Stimulated activated naive CD8-positive, alpha-beta T cell treated with anti-CD3 and anti-CD28 coated beads, Interleukin-15, Interleukin-2, amounts not matched to agents 100 ng/mL and 50 ng/mL, for 24 hours (primary cell): ENCODE measurements around the gene ZFHX3.

Source experiments
- H3K27ac Mint-ChIP-seq: one replicate; pipeline ENCODE4 v1.8.0; 2021; ENCODE audit warnings: mild to moderate bottlenecking, mixed read lengths
- H3K27me3 Mint-ChIP-seq: one replicate; pipeline ENCODE4 v1.8.0; 2021; ENCODE audit warnings: mixed read lengths
- H3K36me3 Mint-ChIP-seq: one replicate; pipeline ENCODE4 v1.8.0; 2021; ENCODE audit warnings: low read depth, mixed read lengths
- H3K4me1 Mint-ChIP-seq: one replicate; pipeline ENCODE4 v1.8.0; 2021; ENCODE audit warnings: low read depth, mixed read lengths
- H3K4me3 Mint-ChIP-seq: one replicate; pipeline ENCODE4 v1.8.0; 2021; ENCODE audit warnings: mild to moderate bottlenecking, mixed read lengths
- H3K9me3 Mint-ChIP-seq: one replicate; pipeline ENCODE4 v1.8.0; 2021; ENCODE audit warnings: mixed read lengths

ZFHX3 gene

DNA sequence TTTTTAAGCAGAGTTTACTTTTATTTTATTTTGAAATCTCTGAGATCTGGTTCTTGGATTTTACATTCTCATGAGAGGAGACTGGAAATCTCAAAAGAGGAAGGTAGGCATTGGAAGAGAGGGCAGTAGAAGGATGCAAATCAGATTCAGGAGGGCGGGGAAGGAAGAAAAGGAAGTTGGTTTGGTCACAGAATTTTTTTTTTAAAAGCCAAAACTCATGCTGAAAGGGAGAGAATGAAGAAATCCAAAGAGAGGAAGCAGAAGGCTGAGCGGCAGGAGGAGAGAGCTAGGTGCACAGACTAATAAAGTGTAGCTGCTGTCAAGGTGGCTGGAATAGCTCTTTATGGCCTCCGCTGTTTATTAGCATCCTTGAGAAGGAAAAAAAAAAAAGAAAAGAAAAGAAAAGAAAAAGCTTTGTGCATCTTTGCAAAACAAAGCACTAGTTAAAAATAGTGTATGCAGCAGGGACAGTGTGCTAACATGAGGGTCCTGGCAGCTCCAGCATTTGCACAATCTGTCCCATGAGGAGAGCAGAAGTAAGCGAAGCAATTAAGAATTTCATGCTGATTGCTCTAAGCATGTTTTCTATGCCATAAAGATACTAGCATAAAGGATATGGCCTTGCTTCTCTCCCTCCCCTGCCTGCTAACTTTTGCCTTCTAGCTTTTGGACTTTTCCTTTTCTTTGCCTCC lies 194.2 kb downstream of the ZFHX3 start:
- no peaks in the 10 kb centered on the region for H3K9me3 Mint-ChIP-seq
- H3K27me3 Mint-ChIP-seq, result no peaks in the 10 kb centered on the region
- no peak overlapping the region for H3K4me3 Mint-ChIP-seq

DNA sequence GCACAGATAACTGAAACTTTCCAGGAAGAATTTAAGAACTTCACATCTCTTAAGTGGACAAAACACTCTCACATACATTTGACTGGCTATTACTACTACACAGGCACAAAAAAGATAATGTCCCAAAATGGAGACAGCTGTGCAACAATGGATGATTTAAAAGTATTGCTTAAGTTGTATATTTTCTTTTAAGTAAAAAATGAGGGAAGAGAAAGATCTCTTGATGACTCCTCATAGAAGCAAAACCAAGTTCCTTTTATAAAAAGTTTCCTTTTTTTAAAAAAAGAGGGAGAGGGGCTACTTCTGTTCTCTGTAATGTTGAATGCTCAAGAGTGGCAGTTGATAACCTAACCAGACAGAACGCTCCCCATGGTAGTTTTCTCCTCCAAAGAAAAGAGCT lies 195.5 kb downstream of the ZFHX3 start:
- Mint-ChIP-seq H3K9me3 (no peaks in the 10 kb centered on the region), H3K4me1 (peaks cover 5% of the 10 kb centered on the region), H3K4me3 (no peak overlapping the region), H3K27ac (no peak overlapping the region), H3K27me3 (no peaks in the 10 kb centered on the region), H3K36me3 (no peaks in the 10 kb centered on the region)

More for the DNA sequence above, 194.2 kb downstream of the ZFHX3 start:
- Mint-ChIP-seq H3K4me1 (peaks cover 5% of the 10 kb centered on the region), H3K27ac (no peak overlapping the region), H3K36me3 (no peaks in the 10 kb centered on the region)

DNA sequence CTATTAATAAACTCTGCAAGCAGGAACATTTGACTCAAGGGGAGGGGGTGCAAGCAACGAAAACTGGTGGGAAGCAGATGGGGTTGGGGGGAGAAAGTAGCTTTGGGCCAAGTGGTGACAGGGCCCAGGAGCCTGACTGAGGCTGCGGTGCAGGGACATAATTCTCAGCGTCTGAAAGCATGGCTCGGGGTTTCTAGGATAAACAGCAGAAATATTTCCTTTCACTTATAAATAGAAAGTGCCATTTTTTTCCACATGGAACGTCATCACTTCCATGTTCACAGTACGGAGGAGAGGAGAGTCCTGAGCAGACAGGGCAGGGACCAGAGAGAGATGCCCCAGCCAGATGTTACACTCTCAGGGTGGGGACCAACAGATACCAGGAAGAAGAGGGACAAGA lies 197.1 kb downstream of the ZFHX3 start:
- Mint-ChIP-seq H3K27me3 (no peaks in the 10 kb centered on the region), H3K4me3 (no peak overlapping the region), H3K36me3 (no peaks in the 10 kb centered on the region), H3K9me3 (no peaks in the 10 kb centered on the region), H3K4me1 (peaks cover 5% of the 10 kb centered on the region), H3K27ac (no peak overlapping the region)

DNA sequence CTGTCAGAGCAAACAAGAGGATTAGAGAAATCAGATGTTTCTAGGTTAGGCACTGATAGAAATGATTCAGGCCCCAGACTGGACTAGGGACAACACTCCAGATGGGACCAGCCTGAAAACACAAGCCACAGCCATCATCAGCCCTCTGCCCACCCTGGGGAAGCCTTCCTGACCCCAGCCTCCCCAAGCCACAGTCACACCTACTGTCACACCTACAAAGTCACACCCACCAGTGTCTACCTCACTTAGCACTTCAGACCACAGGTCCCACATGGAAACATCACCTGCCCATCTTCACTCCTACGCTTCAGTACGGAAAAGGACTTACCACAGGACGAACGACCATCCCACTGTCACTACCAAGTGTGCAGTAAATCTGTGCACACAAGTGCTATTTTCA lies 197.9 kb downstream of the ZFHX3 start:
- Mint-ChIP-seq H3K27me3 (peaks cover 4% of the 10 kb centered on the region), H3K36me3 (no peaks in the 10 kb centered on the region), H3K4me1 (peaks cover 9% of the 10 kb centered on the region), H3K27ac (no peak overlapping the region), H3K9me3 (no peaks in the 10 kb centered on the region), H3K4me3 (no peak overlapping the region)

DNA sequence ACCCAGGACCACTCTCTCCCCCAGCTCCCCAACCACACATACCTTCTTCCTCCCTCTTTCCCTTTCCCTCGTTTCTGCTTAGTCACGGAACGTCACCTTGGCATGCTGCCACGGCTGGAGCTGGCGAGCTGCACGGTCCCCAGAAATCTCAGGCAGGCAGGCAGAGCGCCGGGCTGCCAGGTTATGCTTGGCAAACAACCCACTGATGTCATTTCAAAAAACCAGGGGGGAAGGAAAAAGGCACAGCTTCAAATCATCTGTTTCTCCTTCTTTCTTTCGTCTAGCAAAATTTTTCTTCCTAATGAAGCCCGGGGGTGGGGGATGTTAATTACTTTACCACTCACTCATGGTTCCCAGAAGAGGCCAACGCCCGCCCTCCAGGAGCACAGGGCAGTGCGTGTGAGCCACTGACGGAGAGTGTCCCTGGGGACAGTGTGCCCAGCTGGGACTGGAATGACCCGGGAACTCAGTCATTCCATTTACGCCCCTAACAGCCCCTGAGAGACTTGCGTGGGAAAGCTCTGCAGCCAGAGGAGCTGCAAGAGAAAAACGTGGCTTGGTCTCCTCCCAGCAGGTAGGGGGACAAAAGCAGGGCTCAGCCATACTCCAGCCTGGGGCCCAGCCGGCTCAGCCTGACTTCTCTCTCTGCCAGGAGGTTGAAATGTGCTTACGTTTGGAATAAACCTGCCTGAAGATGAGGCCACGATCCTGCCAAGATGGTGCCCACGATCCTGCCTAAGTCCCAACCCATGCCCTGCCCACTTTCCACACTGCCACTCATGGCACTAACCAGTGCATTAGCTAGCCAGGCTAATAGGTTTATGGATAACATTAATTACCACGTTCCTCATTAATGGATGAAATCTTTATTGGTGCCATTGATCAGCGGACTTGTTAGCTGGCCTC lies 198.9 kb downstream of the ZFHX3 start:
- H3K4me1 Mint-ChIP-seq, result peaks cover 19% of the 10 kb centered on the region
- no peak overlapping the region for H3K27ac Mint-ChIP-seq
- H3K4me3 Mint-ChIP-seq, result no peak overlapping the region
- H3K27me3 Mint-ChIP-seq, result peaks cover 12% of the 10 kb centered on the region
- H3K36me3 Mint-ChIP-seq, result no peaks in the 10 kb centered on the region
- no peaks in the 10 kb centered on the region for H3K9me3 Mint-ChIP-seq

DNA sequence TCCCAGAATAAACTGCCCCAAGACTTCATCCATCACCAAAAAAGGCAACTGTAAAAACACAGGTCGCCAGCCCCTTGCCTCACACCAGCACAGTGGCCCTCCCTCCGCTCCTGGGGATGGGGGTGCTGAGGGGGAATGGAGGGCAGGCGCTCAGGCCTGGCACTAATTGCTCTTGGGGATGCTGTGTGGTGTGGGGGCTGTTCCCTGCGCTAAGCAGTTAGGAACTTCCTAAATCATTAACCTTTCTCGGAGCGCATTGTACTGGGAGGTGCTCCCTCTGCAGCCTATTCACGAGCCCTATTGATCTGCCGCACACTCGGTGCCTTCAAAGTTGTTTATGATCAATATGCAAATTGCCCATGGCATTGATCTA lies 199.9 kb downstream of the ZFHX3 start:
- Mint-ChIP-seq H3K36me3 (no peaks in the 10 kb centered on the region), H3K27ac (no peak overlapping the region)

DNA sequence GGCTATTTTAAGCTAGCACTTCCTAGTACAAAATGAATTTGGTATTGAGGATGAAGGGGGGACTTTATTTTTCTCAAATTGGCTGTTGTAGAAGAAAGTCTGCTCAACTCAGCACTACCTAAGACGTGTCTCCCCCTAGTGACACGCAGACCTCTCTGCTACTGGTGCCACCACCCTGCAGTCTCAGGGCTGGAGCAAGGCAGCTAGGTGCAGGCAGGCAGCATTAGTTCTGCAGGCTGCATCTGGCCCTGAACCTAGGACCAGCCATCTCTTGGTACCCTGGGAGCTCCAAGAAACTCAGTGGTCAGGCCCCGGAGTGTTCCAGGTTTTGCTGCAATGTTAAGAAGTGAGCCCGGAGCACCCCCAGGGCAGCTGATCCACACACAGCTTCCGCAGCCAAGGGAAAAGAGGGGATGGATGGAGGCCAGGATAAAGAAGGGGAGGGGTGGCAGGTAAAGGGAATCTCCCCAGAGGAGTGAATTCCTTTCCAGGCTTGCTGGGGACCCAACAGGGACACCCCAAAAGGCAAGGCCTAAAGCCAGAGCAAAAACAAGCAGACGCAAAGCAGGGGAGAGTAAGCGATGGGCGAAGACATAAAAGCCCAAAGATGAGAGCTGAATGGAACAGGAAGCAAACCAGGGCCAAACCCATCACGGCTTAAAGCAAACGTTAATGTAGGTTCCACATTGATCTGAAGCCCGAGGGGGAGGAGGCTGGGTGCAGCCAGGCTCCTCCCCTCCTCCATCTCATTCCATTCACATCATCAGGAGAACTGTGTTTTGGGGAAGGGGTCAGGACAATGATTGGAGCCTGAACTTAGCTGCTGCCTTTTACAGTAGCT lies 200.5 kb downstream of the ZFHX3 start:
- Mint-ChIP-seq H3K9me3 (no peaks in the 10 kb centered on the region), H3K27me3 (peaks cover 16% of the 10 kb centered on the region), H3K27ac (no peak overlapping the region), H3K4me3 (no peak overlapping the region), H3K4me1 (peaks cover 19% of the 10 kb centered on the region), H3K36me3 (no peaks in the 10 kb centered on the region)

More for the DNA sequence above, 199.9 kb downstream of the ZFHX3 start:
- Mint-ChIP-seq H3K4me3 (no peak overlapping the region), H3K27me3 (peaks cover 16% of the 10 kb centered on the region), H3K9me3 (no peaks in the 10 kb centered on the region), H3K4me1 (peaks cover 19% of the 10 kb centered on the region)

DNA sequence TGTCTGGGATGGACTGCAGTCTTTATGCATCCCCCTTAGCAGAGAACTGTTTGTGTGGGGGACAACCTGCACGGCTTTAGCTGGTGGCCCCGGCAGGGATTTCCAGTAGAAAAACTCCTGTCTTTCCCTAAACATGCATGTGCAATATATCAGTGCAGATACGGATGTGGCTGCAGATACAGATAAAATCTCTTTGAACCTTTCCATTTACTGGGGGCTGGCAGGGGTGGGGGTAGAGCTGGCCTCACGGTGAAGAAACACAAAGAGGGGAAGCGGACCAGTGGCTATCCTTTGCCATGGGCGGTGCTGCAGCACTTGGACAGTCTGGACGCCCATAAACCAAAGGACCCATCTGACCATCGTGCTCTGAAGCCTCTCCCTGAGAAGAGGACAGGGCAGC lies 201.3 kb downstream of the ZFHX3 start:
- Mint-ChIP-seq H3K4me1 (peaks cover 19% of the 10 kb centered on the region), H3K27ac (no peak overlapping the region), H3K27me3 (peaks cover 16% of the 10 kb centered on the region), H3K4me3 (no peak overlapping the region), H3K36me3 (no peaks in the 10 kb centered on the region), H3K9me3 (no peaks in the 10 kb centered on the region)

DNA sequence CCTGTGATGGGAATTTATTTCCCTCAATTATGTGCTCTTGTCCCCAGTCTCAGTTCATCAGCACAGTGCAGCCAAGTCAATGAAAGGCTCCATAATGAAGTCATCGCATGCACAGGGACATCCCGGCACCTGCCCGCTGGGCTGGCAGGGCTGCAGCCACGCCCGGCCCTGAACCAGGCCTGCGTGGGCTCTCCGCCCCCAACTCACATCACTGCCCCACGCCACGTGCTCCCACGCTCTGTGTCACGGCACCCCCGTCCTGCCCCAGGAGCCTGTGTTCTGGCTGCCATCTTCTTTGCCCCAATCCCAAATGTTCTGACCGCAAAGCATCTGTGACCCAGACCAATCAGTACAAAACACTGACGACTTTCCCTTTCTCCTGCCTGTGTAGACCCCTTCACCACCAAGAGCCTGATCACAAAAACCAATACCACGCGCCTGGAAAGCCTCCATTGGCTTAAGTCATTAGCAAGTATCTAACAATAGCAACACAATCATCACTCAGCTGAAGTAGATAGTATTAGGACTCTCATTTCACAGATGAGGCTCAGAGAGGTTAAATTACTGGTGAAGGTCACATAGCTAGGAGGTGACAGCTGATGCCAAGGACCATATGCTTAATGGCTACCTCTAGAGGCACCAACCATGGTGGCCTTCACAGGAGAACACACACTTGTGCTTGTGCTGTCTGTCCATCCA lies 202.5 kb downstream of the ZFHX3 start:
- no peak overlapping the region for H3K4me3 Mint-ChIP-seq
- H3K27me3 Mint-ChIP-seq, result peaks cover 16% of the 10 kb centered on the region
- no peak overlapping the region for H3K27ac Mint-ChIP-seq
- H3K36me3 Mint-ChIP-seq, result no peaks in the 10 kb centered on the region
- no peaks in the 10 kb centered on the region for H3K9me3 Mint-ChIP-seq
- H3K4me1 Mint-ChIP-seq, result peaks cover 19% of the 10 kb centered on the region

DNA sequence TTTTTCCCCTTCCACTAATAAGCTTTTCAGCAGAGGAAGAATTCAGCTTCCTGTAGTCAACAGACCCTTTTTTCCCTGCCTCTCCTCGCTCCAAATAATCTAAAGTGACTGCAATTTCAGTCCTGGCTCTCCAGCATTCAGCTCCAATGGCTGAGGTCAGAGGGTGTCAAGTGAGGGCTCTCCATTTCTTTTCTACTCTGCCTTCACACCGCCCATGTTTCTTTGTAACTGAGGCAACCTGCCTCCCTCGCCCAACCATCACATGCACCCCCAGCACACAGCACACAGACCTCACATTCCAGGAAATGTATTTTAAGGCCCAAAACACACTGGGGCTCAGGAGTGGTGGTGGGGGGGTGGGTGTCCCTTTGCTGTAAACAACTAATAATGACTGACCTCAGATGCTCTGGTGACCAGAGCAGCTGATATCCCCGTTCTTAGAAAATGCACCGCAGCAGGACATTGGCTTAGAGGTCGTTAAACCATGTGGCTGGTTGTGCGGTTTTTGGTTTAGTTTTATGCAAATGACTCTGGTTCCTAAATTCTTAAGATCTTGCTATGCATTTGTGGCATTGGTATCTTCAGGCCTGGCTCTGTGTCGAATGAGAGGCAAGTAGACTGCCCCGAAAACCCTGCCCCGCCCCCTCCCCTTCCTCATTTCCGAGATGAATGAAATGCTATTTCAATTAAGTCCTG lies 203.6 kb downstream of the ZFHX3 start:
- Mint-ChIP-seq H3K27ac (no peak overlapping the region), H3K4me3 (no peak overlapping the region)

DNA sequence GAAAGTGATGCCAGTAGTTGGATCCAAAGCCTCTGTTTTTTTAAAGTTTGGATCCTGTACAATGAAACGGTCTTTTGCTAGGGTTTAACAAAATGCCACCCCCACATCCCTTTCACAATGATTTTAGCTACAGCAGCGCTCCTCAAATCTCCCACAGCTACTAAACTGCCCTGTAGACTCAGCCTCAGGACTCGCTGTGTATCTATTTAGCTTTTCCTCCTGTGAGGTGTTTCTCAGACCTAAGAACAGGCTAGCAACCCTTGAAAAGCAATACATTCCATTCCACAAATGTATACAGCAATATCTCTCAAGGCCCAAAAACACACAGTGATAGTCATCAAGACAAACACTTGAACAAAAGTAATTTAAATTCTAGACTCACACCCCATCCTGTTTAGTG lies 206.4 kb downstream of the ZFHX3 start:
- Mint-ChIP-seq H3K4me1 (peaks cover 19% of the 10 kb centered on the region), H3K27me3 (peaks cover 16% of the 10 kb centered on the region), H3K9me3 (no peaks in the 10 kb centered on the region), H3K36me3 (no peaks in the 10 kb centered on the region), H3K27ac (no peak overlapping the region), H3K4me3 (no peak overlapping the region)

More for the DNA sequence above, 203.6 kb downstream of the ZFHX3 start:
- Mint-ChIP-seq H3K27me3 (peaks cover 16% of the 10 kb centered on the region), H3K9me3 (no peaks in the 10 kb centered on the region), H3K36me3 (no peaks in the 10 kb centered on the region), H3K4me1 (peaks cover 19% of the 10 kb centered on the region)

DNA sequence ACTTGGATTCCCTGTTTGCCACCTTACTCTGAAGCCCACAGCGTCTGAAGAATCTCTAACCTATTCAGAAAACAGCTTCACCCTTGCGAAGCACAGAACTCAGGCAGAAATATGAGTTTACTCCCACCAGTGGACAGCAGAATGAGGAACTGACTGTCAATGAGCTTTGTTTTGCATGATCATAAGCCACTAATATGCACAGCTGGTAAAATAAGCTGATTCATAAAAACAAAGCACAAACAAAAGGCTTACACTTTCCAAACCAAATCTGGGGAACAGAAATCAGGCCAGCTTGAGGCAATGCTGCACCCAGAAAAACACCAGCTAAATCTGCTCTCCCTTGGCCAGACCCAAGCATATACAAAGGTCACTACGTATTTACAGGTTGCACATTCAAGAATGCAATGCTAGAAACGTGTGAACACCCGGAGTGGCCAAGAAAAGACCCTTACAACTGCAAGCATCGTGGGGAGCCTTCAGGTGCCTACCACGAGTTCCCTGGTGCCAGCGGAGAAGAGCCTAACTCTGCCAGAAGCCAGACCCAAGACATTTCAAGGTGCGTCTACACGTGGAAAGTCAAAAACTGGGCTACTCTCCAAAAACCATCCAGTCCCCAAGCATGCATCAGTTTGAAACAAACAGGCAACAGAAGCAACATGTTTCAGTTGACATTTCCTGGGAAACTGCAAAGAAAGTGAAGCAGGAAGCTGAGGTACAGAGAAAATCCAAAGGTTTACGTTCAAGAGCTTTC lies 207.1 kb downstream of the ZFHX3 start:
- no peak overlapping the region for H3K27ac Mint-ChIP-seq
- H3K4me1 Mint-ChIP-seq, result peaks cover 19% of the 10 kb centered on the region
- no peaks in the 10 kb centered on the region for H3K9me3 Mint-ChIP-seq
- peaks cover 16% of the 10 kb centered on the region for H3K27me3 Mint-ChIP-seq
- no peak overlapping the region for H3K4me3 Mint-ChIP-seq
- no peaks in the 10 kb centered on the region for H3K36me3 Mint-ChIP-seq

DNA sequence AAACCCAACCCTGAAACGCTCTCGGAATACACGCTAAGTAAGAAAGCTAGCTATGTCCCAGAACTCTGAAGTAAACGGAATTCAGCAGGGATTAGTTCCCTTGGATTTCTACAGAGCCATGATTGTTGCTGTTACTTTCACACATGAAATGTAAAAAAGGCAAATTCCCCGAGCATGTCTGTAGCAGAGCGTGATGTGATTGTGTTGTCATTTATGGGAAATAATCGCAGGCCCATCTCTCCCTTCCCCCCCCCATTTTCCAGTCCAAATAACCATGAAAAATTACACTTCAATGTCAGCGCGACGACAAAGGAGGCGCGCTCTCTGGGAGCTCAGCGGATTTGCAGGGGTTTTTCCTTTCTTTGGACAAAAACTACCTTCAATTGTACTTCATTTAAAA lies 209.0 kb downstream of the ZFHX3 start:
- Mint-ChIP-seq H3K9me3 (no peaks in the 10 kb centered on the region), H3K27me3 (peaks cover 3% of the 10 kb centered on the region), H3K36me3 (no peaks in the 10 kb centered on the region), H3K27ac (no peak overlapping the region), H3K4me1 (peaks cover 4% of the 10 kb centered on the region), H3K4me3 (no peak overlapping the region)
